Heart left ventricle (tissue), 16 donors: ENCODE results near the gene SNX11. TPM values are rescaled to one million over a fixed set of nuclear protein-coding genes. Genes with fewer than 3 reads are reported as not detected.

ENCODE experiments used
- ATAC-seq, 4 donors: fragments of 200-7000 bp; cut with Tn5 transposase; one replicate each; pipeline ENCODE4 v1.9.1; 2020 to 2022; ENCODE audit warnings: moderate library complexity in 4 of 4, mild to moderate bottlenecking in 3 of 4, moderate number of reproducible peaks in 1 of 4
- DNase-seq, 5 donors: peaks; one replicate each; pipeline ENCODE4 v3.0.0-alpha.2; 2020
- H3K27ac ChIP-seq, 12 donors: fragments of 200-600 bp; sonication (generic) in 4 of 12; one replicate each; pipeline versions ENCODE4 v1.5.0 to v1.8.0; 2016 to 2022; ENCODE audit warnings: mild to moderate bottlenecking in 2 of 12
- H3K27me3 ChIP-seq, 9 donors: fragments of 200-600 bp; sonication (generic) in 2 of 9; one replicate each; pipeline versions ENCODE4 v1.5.1 to v1.8.0; 2016 to 2022; ENCODE audit warnings: mild to moderate bottlenecking in 3 of 9
- H3K36me3 ChIP-seq, 9 donors: fragments of 200-600 bp; sonication (generic) in 2 of 9; one replicate each; pipeline versions ENCODE4 v1.5.0 to v1.8.0; 2018 to 2022; ENCODE audit warnings: mild to moderate bottlenecking in 2 of 9
- H3K4me1 ChIP-seq, 12 donors: fragments of 200-600 bp; sonication (generic) in 4 of 12; one replicate each; pipeline versions ENCODE4 v1.5.0 to v1.8.0; 2016 to 2022; ENCODE audit warnings: mild to moderate bottlenecking in 3 of 12
- H3K4me3 ChIP-seq, 12 donors: fragments of 200-600 bp; sonication (generic) in 4 of 12; one replicate each; pipeline versions ENCODE4 v1.5.0 to v1.8.0; 2017 to 2022; ENCODE audit warnings: mild to moderate bottlenecking in 9 of 12, moderate library complexity in 4 of 12
- H3K9me3 ChIP-seq, 12 donors: fragments of 200-600 bp; sonication (generic) in 4 of 12; one replicate each; pipeline versions ENCODE4 v1.5.0 to v1.8.0; 2016 to 2022; ENCODE audit warnings: mild to moderate bottlenecking in 1 of 12
- CTCF ChIP-seq, 12 donors: fragments of 200-600 bp; sonication (generic) in 4 of 12; IDR thresholded peaks; one replicate each; pipeline versions ENCODE4 v1.5.0 to v1.8.0; 2018 to 2022; ENCODE audit warnings: antibody characterized with exemption in 12 of 12, mild to moderate bottlenecking in 5 of 12
- POLR2A ChIP-seq, 2 donors: fragments of 450-650 bp; IDR thresholded peaks; one replicate each; pipeline ENCODE4 v1.6.1; 2017; ENCODE audit warnings: antibody characterized with exemption in 2 of 2, mild to moderate bottlenecking in 2 of 2, moderate library complexity in 2 of 2
- WGBS, 4 donors: extraction: QIAGEN DNeasy Blood & Tissue Kit in 2 of 4; methylation state at CpG; one replicate each; pipeline versions ENCODE4 v1.1.5 to v1.1.7; 2013 to 2018; 5-methylcytosine and 5-hydroxymethylcytosine counted together
- intact Hi-C, 10 donors: fragments of 100-400 bp; cut with DNase I; formaldehyde crosslinking; loops; one replicate each; pipeline versions ENCODE4 v1.11.1 to v1.14.2; 2022
- polyA plus RNA-seq, 2 donors: library from polyadenylated mRNA; stranded (reverse); fragments of 200-250 nt; gene quantifications; one replicate each; pipeline ENCODE4 v1.2.3, GENCODE V29; 2013
- total RNA-seq, 9 donors: library from RNA; depleted of rRNA in 2 of 9; stranded (reverse); fragments of >200 nt in 2 of 9; fragmentation: NEBNext Ultra II Directional in 3 of 9; extraction: Animal tissue kit (Norgen Biotek cat#: 25700) in 3 of 9; gene quantifications; one replicate each; pipeline versions ENCODE4 v1.1.0 to v1.2.4, GENCODE V29; 2016 to 2023
- donor health status: ischemic (EF 13 %, LVEDD 7.1; RV severe dilation, severe dysfunction).
- donor health status: healthy with polysubstance abuse.
- donor health status: DM: no; HTN: yes; CAD: no.
- donor health status: DM: no; HTN: no; CAD: no.
- donor health status: ischemic (EF 25% LVEDD 6.9; RV normal size, moderate dysfunction).
- donor health status: ischemic (EF 25% LVEDD 5.7; RV mildly dilated, moderate dysfunction).
- donor health status: healthy.
- donor health status: DM: yes; HTN: yes; CAD: no.
- donor health status: ischemic (EF 35%, LVEDD 5.7; RV mildly dilated, moderate dysfunction).
- donor health status: nonischemic (EF 11% LVEDD 7.7; RV severe dilation, severe dysfunction).
- donor health status: DM: yes; HTN: yes; CAD: no.
- donor health status: PGD.
- donor health status: ischemic (EF 29% LVEDD 5.4; RV normal size, mild dysfunction).
- donor health status: nonischemic (EF 23%, LVEDD 6.1; RV moderate dilation, normal function).

Gene SNX11
- total and polyA plus RNA-seq, 11 donors, result 5.2 to 30.8 (median 11.3) TPM

GRCh38 chr17:48060249-48060648 is 47.3 kb upstream of the SNX11 start:
- 60 to 65% (median 63%) methylated on average over 7 of the region's 7 CpGs for WGBS, 4 donors
- intact Hi-C loops, result no loop called here
- DNase-seq, result peak in 1 of 5 donors; percentile 32
- ATAC-seq, result no peak
- peaks cover 4 to 67% (median 37%) of the 10 kb centered on the region in 12 donors for H3K4me1 ChIP-seq
- no peaks in the 10 kb centered on the region for H3K9me3 ChIP-seq
- H3K4me3 ChIP-seq, result no peak overlapping the region
- H3K36me3 ChIP-seq, result peaks cover 3 to 100% (median 94%) of the 10 kb centered on the region in 9 donors
- H3K27ac ChIP-seq, result no peak overlapping the region
- TF ChIP-seq POLR2A (IDR thresholded peaks at IDR 0.05), result no peak
- H3K27me3 ChIP-seq, result no peaks in the 10 kb centered on the region

GRCh38 chr17:48062273-48062672 is 45.3 kb upstream of the SNX11 start:
- peaks cover 3 to 100% (median 98%) of the 10 kb centered on the region in 9 donors for H3K36me3 ChIP-seq
- H3K9me3 ChIP-seq, result no peaks in the 10 kb centered on the region
- H3K4me3 ChIP-seq, result no peak overlapping the region
- intact Hi-C loops, result no loop called here
- H3K27ac ChIP-seq, result no peak overlapping the region
- 94 to 98% (median 95%) methylated on average over 7 of the region's 7 CpGs for WGBS, 4 donors
- ATAC-seq, result no peak
- no peak for TF ChIP-seq CTCF (IDR thresholded peaks at IDR 0.05)
- no peak for TF ChIP-seq POLR2A (IDR thresholded peaks at IDR 0.05)
- H3K27me3 ChIP-seq, result no peaks in the 10 kb centered on the region
- no peak for DNase-seq
- H3K4me1 ChIP-seq, result peaks cover 0 to 60% (median 22%) of the 10 kb centered on the region in 12 donors

GRCh38 chr17:48064638-48065037 is 42.9 kb upstream of the SNX11 start:
- H3K4me3 ChIP-seq, result no peak overlapping the region
- no peaks in the 10 kb centered on the region for H3K9me3 ChIP-seq
- H3K4me1 ChIP-seq, result peaks cover 0 to 44% (median 11%) of the 10 kb centered on the region in 12 donors
- ATAC-seq (peak in 1 of 4 donors; percentile 14), DNase-seq (no peak)
- H3K27me3 ChIP-seq, result no peaks in the 10 kb centered on the region
- no peak for TF ChIP-seq POLR2A (IDR thresholded peaks at IDR 0.05)
- TF ChIP-seq CTCF (IDR thresholded peaks at IDR 0.05), result no peak
- H3K36me3 ChIP-seq, result peaks cover 0 to 100% (median 98%) of the 10 kb centered on the region in 9 donors
- H3K27ac ChIP-seq, result peak overlapping the region in 4 of 12 donors; percentile 16 to 41 (median 30)
- WGBS, 4 donors, result 61 to 79% (median 69%) methylated on average over 3 of the region's 3 CpGs
- intact Hi-C loops, result no loop called here

- ATAC-seq, result no peak
- TF ChIP-seq POLR2A (IDR thresholded peaks at IDR 0.05), result no peak
- TF ChIP-seq CTCF (IDR thresholded peaks at IDR 0.05), result no peak
- intact Hi-C loops, result no loop called here
- Histone ChIP-seq H3K9me3 (no peaks in the 10 kb centered on the region), H3K4me3 (no peak overlapping the region), H3K27ac (peak overlapping the region in 2 of 12 donors; percentile 17 to 19), H3K4me1 (peaks cover 0 to 33% (median 2%) of the 10 kb centered on the region in 12 donors), H3K36me3 (peaks cover 0 to 100% (median 97%) of the 10 kb centered on the region in 9 donors), H3K27me3 (no peaks in the 10 kb centered on the region)
- DNase-seq, result no peak
- 71 to 87% (median 83%) methylated on average over 1 of the region's 1 CpG for WGBS, 4 donors
These were observed 41.4 kb upstream of the SNX11 start for GRCh38 chr17:48066192-48066591.

GRCh38 chr17:48066656-48067055 is 40.9 kb upstream of the SNX11 start:
- no peak for ATAC-seq
- 65 to 77% (median 72%) methylated on average over 1 of the region's 1 CpG for WGBS, 4 donors
- no peaks in the 10 kb centered on the region for H3K27me3 ChIP-seq
- no peak for TF ChIP-seq POLR2A (IDR thresholded peaks at IDR 0.05)
- TF ChIP-seq CTCF (IDR thresholded peaks at IDR 0.05), result no peak
- H3K36me3 ChIP-seq, result peaks cover 0 to 100% (median 97%) of the 10 kb centered on the region in 9 donors
- intact Hi-C loops, result no loop called here
- no peak for DNase-seq
- H3K4me3 ChIP-seq, result no peak overlapping the region
- peaks cover 0 to 33% (median 2%) of the 10 kb centered on the region in 12 donors for H3K4me1 ChIP-seq
- no peaks in the 10 kb centered on the region for H3K9me3 ChIP-seq
- H3K27ac ChIP-seq, result peak overlapping the region in 3 of 12 donors; percentile 3 to 19 (median 17)
